Ovary (tissue), 3 donors: Measurements from ENCODE around the gene PRELID2.

Experiments
- CTCF ChIP-seq, 3 donors: fragments of 450-650 bp in 2 of 3; fragments of 200-600 bp in 1 of 3; IDR thresholded peaks; one replicate each; pipeline versions ENCODE4 v1.5.1 to v1.8.0; 2016 to 2022; ENCODE audit warnings: antibody characterized with exemption in 3 of 3, mild to moderate bottlenecking in 1 of 3
- EP300 ChIP-seq: sonication (generic); formaldehyde crosslinking; IDR thresholded peaks from one replicate; pipeline ENCODE4 v1.6.1; 2017; ENCODE audit warnings: antibody characterized with exemption
- POLR2A ChIP-seq: fragments of 450-650 bp; IDR thresholded peaks from one replicate; pipeline ENCODE4 v1.6.1; 2017; ENCODE audit warnings: antibody characterized with exemption, mild to moderate bottlenecking, moderate library complexity
- donor health status: DM: no; HTN: no; CAD: no.

DNA sequence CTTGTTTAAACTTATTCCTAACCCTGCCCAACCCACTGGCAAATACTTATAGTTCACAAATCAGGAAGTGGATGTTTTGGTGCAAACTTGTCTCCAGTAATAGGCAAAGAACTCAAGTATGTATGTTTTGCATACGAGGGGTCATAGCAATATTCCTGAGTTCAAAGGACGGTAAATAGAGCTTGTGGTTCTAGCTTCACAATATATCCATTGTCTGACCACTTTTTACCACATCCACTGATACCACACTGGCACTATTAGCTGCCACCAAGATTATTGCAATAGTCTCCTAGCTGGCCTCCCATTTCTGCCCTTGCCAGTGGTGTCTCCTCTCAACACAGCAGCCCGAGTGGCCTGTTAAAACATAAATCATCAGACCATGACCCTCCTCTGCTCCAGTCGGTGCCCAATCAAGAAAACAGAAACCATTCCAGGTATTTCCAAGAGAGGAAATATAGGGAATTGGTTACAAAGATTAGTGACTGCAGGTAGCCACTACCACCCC, 20.7 kb upstream of the PRELID2 start:
- TF ChIP-seq POLR2A (no peak), CTCF (IDR thresholded peaks at IDR 0.05) (no peak), EP300 (no peak)
